Pulmonary artery endothelial cell (primary cell): ENCODE results near the gene WAS. TPM values are rescaled to one million over a fixed set of nuclear protein-coding genes. Genes with fewer than 3 reads are reported as not detected.
"Not testable (repeated sequence)": the region's sequence is repeated elsewhere in the genome, so short reads cannot be mapped to it uniquely, and the experiment has no call there.

Experiments used
- DNase-seq: peaks from one replicate; pipeline ENCODE4 v3.0.0-alpha.2; 2011; ENCODE audit warnings: low read depth, low spot score
- total RNA-seq: library from RNA; depleted of rRNA; stranded (reverse); fragments of >200 nt; gene quantifications from 2 replicates; pipeline ENCODE4 v1.2.3, GENCODE V29; 2014

WAS gene
- total RNA-seq, 1 donor from 2014 or later = not detected

GRCh38 chrX:48685416-48685815, 1.8 kb downstream of the WAS start:
- DNase-seq = no peak

- no peak for DNase-seq
These were observed 5.0 kb downstream of the WAS start for GRCh38 chrX:48688531-48689150.

- no peak for DNase-seq
These were observed 5.8 kb downstream of the WAS start for GRCh38 chrX:48689208-48689920.

GRCh38 chrX:48691746-48692145, 8.1 kb downstream of the WAS start:
- DNase-seq = not testable (repeated sequence)

- no peak for DNase-seq
These were observed 11.4 kb downstream of the WAS start for GRCh38 chrX:48694776-48695533.

GRCh38 chrX:48695534-48695896, 11.9 kb downstream of the WAS start:
- no peak for DNase-seq

- no peak for DNase-seq
These were observed 12.3 kb downstream of the WAS start for GRCh38 chrX:48695925-48696300.

- peak; percentile 43 for DNase-seq
These were observed 12.8 kb downstream of the WAS start, which contains the start of gene SUV39H1 for GRCh38 chrX:48696301-48696908. TSS of gene SUV39H1 (plus strand) at chrX:48696734. CDS start at chrX:48696785, 51 bp downstream.

GRCh38 chrX:48696909-48697727, 13.5 kb downstream of the WAS start:
- DNase-seq = no peak

GRCh38 chrX:48698306-48698705, 14.7 kb downstream of the WAS start:
- DNase-seq = no peak

- DNase-seq = no peak
These were observed 16.6 kb downstream of the WAS start for GRCh38 chrX:48700246-48700645.

- DNase-seq = no peak
These were observed 17.5 kb downstream of the WAS start for GRCh38 chrX:48700951-48701653.

GRCh38 chrX:48702032-48702431, 18.4 kb downstream of the WAS start:
- DNase-seq = no peak

GRCh38 chrX:48702716-48703115, 19.1 kb downstream of the WAS start:
- DNase-seq = no peak

GRCh38 chrX:48703228-48703627, 19.6 kb downstream of the WAS start:
- no peak for DNase-seq

- no peak for DNase-seq
These were observed 20.3 kb downstream of the WAS start for GRCh38 chrX:48703642-48704481.

GRCh38 chrX:48705871-48706270, 22.3 kb downstream of the WAS start:
- no peak for DNase-seq

GRCh38 chrX:48709522-48710112, 26.0 kb downstream of the WAS start:
- no peak for DNase-seq
